CD1c-positive myeloid dendritic cell (primary cell): ENCODE data around the gene PLA2G7.
A peak's percentile ranks its signal among the peaks of the same experiment; 100 is the strongest.
"Not testable (repeated sequence)": the region's sequence is repeated elsewhere in the genome, so short reads cannot be mapped to it uniquely, and the experiment has no call there.

Source experiments
- DNase-seq: peaks from one replicate; pipeline ENCODE4 v3.0.0-alpha.2; 2016; ENCODE audit errors: extremely low spot score

Gene PLA2G7

DNA sequence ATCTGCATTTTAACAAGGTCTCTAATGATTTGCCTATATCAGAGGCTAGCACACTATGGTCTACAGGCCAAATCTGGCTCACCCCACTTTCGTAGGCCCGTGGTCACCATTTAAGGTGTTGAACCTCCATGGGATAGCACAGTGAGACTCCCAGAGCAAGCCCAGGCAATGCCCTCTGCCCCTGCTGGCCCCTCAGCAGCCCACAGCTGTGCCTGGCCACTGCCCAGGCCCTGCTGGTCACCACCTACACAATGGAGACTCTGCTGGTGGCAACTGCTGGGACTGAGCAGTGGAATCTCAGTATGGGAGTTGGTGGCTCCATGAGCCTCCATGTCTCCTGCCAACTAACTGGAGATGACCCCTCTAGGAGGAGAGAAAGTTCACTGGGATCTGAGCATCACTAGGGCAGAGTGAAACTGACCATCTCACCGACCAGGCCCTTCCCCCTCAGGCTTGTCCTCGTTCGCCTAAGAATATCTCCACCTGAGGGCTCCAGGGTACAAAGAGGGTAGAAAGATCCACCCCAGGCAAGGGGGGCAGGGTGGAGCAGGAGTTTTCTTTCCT is 13.8 kb upstream of the PLA2G7 start:
- no peak for DNase-seq

DNA sequence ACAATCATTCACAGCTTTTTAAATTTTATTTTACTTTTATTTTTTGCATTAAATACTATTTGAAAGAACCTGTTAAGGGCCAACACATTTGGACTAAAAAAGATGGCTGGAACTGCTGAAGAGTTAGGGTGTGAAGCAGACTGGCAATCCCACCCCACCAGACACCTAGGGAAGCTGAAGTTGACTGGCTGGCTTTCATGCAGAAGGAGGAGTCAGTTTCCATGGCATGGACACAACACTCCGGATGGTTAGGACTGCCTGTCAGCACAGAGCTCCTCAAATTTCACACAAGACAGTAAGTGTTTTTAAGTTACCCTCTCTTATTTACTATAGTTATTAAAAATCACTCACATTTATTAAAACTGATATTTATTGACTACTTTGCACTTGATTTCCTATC is 11.5 kb upstream of the PLA2G7 start, which contains the start of gene ANKRD66:
TSS of gene ANKRD66 (plus strand) at position 238 of the 400 bp plus-strand sequence. CDS start 5,016 bp downstream, outside the sequence.
- no peak for DNase-seq

DNA sequence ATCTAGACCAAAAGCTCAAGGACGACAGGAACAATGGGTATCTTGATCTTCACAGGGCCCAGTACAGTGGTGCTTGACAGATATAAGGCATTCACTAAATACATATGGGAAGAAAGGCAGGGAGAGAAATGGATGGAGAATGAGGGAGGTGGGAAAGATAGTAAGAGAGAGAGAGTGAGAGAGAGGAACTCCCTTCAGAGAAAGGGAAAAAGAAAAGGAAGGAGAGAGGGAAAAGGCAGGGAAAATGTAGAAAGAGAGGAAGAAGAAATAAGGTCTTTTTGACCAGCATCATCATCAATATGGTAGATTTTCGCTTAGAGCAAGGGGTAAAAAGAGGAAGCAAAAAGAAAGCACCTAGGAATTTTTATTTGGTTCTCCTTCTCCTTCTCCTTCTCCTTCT is 10.8 kb upstream of the PLA2G7 start:
- DNase-seq, result no peak

DNA sequence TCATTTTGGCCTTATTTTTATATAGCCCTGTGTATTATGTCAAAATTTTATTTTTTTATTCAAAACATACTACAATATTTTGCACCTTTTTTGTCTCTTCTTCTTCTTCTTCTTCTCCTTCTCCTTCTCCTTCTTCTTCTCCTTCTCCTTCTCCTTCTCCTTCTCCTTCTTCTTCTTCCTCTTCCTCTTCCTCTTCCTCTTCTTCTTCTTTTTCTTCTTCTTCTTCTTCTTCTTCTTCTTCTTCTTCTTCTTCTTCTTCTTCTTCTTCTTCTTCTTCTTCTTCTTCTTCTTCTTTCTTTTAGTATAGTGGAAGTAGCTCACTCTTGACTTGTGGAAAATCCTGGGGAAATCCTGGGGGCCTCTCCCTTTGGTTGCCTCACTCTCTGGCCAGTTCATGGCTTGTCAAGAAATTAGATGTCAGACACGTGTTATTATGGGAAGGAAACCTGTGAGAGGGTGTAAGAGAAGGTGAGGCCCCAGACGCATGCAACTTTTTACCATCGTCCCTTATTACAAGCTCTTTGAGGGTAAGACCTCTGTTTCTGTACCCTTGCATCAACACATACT is 9.1 kb upstream of the PLA2G7 start:
- DNase-seq, result not testable (repeated sequence)

DNA sequence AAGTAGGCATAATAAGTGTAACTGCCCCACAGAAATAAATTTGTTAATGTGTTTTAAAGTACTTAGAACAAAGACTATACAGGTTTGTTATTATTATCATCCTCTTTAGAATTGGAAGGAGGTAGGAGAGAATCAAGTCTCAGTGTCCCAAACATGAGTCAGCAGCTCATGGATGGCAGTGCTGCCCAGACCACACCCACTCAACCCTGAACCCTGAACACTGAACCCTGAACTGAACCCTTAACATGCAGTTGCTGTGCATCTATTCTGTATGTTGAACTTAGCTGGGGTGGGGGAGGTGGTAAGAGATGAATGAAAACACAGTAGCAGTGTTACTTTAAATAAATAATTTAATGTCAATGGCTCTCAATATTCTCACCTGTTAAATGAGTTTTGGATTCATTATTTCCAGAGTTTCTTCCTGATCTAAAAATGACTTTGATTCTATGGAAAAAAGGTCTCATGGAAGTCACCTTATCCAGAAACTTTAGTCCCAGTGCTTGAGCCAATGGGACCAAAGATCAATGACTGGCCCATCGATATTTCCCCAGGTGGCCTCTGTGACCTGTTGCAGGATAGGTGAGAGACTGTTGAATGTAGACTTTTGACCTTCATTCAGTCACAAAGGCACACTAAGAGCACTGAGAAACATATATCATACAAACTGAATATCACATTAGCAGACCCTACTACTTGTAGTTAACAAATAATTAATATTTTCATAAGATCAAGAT is 8.4 kb upstream of the PLA2G7 start:
- no peak for DNase-seq

DNA sequence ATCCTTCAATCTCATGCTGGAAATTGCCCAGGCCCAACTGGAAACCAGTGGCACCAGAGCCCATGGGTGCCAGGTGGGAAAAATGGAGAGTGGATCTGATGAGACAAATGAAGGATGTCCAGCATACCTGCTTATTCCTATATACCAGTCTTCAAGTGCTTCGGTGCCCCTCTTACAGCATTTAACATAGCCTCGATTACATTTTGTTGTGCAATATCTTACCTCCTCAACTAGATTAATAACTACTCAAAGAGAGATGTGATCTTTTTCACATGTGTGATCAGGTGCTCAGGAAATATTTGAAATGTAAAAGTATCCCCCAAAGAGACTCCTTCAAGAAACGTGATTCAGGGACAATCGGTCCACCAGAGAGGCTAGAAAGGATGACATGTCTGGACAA is 6.7 kb upstream of the PLA2G7 start:
- DNase-seq, result no peak

DNA sequence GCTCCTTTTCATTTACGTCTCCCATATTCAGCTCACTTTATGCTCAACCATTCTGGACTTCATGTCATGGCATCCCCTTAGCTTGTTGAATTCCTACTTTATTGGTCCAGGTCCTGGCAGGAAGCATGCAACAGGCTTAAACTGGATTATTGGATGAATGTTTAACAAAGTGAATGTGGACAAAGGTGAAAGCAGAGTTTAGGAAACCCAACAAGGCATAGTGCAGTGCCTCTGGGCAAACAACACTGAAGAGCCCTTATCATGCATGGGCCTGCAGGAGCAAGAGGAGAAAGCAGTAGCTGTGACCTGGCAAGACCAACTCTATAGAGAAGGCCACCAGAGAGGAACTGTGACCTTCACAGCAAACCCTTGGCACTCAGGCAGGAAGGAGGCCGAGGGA is 6.3 kb upstream of the PLA2G7 start:
- DNase-seq, result no peak

DNA sequence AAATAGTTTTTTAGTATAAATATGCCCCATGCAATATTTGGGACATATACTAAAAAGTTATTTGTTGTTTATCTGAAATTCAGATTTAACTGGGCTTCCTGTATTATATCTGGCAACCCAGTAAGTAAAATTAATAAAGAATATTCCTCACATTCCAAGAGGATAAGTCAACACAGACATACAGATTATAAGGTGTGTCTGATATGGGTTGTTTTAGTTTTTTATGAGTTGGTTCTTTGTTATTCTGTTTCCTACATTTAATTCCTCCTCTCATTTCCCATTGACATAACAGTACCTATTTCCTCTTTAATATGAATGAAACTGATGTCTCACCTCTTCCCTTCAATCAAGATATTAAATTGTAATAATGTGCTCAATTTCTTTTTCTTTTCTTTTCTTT is 1.7 kb upstream of the PLA2G7 start:
- DNase-seq, result no peak

DNA sequence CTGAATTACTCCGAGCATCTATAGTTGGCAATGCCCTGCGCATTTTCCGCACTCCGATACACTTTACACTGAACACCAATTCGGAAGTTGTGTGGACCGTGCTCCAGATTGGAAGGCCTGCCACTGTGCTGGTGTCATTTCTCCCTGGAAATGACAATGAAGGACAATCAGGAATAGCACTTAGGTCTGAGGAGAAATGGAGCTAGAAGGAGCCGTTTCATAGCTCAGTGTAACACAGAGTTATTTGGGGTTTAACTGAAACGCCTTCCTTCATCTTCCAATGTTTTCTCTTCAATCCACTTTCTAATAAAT is 501 bp upstream of the PLA2G7 start:
- no peak for DNase-seq

DNA sequence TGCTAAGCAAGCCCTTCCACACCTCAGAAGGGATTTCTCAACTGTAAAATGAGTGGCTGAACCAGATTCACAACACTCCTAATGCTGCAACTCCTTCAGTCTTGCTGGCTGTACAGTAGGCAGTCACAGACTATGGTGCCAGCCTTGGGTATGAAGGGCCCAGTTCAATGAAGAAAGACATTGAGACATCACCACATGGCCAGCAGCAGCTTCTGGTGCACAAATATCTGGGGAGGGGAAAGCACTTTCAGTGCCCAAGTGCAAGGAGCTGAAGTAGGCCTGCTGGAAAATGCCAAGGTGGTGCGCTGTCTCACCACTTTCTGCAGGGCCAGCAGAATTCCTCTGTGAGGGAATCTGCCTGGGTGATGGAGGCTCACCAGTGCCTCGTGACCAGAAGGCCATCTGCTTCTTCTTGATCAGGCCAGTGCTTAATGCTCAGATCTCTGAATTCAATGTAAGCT is 1.8 kb downstream of the PLA2G7 start:
- DNase-seq, result no peak

DNA sequence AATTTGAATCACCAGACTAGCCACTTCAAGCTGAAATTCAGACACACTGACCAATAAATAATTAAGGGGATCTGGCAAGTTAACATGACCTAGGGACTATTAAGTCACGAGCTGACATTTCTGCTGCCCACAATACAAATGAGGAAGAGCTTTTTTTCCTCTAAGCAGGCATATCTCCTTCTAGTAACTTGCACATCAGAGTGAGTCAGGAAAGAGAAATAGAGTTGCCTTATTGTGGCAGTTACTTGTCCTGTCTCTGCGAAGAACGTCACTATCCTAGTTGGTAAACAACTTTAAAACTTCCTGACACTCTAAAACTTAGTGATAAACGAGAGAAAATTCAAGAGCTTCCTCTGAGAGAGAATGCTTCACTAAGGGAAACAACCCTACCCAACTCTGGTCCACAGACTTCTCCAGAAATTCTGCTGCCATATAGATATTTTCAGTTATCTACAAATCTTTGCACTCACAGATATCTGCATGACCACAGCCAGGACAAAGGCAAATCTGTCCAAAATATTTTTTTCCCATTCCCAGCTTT is 4.2 kb downstream of the PLA2G7 start:
- DNase-seq, result peak; percentile 85

DNA sequence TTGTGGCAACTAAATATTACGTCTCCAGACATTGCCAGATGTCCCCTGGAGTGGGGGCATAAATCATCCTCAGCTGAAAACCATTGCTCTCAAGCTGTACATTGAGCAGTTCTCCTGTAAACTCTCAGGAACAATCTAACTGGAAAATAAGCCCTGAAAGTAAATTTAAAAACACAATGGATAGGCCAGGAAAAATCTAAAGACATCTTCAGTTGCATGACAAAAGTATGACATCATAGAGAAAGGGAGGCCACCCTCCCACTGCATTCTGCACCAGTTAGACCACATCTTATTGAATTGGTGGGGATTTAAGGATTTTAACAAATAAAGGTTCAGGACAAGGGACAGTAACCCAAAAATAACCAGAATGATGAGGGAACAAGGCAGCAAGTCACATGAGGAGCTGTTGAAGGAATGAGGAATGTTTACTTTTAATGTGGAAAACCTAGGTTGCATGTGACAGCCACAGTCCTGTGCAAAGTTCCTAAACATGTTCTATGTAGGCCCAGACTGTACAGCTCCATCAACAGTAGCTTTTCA is 5.3 kb downstream of the PLA2G7 start:
- no peak for DNase-seq

DNA sequence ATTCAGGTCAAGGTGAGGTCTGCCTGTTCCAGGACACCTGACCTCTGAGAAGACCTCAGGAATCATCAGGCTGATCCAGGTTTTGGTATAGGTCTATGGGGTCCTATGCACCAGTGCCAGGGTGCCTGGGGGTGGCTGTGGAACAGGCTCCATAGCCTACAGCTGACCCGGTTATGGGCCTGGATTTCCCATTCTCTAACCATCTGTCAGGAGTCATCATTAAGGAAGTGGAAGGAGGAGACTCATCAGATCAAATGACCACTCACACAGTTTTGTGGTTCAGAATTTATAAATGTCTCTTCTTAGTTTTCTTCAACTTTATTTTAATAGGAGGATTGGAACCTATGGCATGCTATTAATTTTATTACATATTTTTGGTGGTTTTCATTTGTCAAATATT is 14.8 kb downstream of the PLA2G7 start:
- DNase-seq, result no peak

DNA sequence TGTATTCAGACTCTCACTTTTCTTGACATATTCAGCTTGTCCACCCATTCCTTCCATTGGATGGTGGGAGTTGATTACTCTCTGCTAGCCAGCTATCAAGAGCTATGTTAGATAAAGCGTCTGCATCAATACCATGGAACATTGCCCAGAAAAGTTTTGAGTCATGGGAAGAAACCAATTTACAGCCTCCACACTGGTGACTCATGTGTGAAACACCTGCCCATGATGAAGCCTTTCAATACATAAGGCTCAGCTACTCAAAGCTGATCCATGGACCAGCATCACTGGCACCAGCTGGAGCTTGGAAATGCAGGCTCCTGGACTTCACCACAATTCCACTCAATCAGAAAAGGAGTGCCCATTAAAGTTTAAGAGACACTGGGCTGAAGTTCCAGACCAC is 16.1 kb downstream of the PLA2G7 start:
- no peak for DNase-seq

DNA sequence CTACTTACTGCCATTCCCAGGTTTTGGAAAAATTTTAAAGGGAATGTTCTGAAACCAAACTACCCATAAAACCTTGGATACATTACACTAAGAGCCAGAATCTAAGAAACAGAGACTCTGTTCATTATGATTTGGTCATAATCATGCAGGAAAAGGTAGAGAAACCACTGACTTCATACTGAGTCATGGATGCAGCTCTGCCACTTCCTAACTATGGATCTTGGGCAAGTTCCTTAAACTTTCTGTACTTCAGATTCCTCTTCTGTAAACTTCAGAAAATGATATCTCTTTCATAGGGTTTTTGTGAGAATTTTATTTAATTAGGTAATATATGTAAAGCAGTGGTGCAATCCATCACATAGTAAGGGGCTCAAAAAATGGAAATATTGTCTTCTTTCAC is 20.0 kb downstream of the PLA2G7 start:
- DNase-seq, result peak; percentile 74

DNA sequence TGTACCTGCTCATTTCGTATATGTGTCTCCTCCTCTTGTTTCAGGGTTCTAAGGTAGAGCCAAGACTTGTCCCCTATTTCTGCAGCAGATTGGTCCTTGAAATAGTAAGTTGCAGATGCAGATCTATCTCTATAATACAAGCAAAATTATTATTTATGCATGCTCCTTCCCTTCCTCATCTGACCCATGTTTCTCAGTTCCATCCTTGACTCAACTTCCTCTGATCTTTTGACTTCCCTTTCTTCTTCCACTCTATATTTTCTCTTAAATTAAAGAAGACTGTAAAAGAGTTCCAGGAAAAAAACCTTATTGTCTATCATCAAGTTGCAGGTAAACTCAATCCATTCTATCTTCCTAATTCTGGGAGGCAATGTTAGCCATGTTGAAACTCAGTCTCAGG is 23.7 kb downstream of the PLA2G7 start:
- DNase-seq, result peak; percentile 30

DNA sequence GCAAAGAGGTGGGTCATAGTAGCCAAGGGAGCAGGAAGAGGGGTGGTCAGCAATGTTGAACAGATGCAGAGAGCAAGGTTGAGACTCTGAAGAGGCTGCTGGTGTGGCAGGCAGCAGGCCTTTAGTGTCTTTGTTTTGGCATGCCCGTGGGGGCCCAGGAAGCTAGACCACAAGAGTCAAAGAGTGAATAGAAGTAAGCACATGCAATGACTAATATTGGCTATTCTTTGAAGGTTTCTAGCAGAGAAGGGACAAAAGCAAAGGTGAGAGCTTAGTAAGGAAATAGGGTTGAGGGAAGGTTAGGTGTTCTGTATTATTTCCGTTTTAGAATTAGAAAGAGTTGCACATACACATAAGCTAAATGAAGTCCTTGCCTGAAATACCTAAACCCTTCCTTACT is 28.7 kb downstream of the PLA2G7 start:
- DNase-seq, result no peak

DNA sequence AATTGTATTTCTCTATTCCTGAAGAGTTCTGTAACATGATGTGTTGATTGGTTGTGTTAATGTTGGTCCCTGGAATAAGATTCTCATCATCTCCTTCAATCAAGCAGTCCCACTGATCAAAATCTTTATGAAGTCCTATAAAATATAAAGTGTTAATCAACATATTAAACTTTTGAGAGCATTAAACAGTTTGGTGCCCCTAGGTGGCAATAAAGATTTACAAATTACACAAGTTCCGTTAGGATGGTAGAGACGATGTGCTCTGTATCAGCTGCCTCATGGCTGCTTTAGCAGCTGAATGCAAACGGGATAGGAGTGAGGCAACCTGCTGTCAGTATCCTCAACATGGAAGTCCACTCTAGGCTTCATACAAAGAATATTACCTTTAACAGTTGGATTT is 30.6 kb downstream of the PLA2G7 start:
- peak; percentile 54 for DNase-seq

DNA sequence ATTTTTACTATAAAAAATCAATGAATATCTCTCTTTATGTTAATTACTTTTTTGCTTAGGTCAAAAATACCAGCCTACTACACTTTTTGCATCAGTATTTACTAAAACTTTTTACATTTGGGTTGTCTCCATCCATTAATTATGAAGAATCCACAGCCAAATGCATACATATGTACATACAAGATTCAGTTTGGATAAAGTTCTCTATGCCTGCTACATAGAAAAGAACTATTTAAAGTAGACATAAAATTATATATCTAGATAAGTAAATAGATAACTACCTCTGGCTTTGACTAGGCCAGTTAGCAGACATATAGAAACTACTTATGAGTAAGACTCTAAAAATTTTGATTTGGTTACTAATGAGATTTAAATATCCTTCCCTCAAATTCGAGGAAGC is 35.2 kb downstream of the PLA2G7 start:
- no peak for DNase-seq

DNA sequence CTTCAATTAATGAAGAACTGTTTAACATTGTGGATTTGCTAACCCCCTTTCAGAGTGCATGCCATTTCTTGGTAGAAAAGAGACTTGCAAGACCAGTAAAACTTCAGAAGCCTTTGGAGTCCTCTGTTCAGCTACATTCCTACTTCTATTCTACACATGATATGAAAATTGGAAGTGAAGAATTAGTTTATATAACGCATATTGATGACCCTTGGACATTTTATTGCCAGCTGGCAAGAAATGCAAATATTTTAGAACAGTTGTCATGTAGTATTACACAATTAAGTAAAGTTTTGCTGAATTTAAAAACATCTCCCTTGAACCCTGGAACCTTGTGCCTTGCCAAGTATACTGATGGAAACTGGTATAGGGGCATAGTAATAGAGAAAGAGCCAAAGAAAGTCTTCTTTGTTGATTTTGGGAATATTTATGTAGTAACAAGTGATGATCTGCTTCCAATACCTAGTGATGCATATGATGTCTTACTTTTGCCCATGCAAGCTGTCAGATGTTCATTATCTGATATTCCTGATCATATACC is 44.2 kb downstream of the PLA2G7 start:
- no peak for DNase-seq

DNA sequence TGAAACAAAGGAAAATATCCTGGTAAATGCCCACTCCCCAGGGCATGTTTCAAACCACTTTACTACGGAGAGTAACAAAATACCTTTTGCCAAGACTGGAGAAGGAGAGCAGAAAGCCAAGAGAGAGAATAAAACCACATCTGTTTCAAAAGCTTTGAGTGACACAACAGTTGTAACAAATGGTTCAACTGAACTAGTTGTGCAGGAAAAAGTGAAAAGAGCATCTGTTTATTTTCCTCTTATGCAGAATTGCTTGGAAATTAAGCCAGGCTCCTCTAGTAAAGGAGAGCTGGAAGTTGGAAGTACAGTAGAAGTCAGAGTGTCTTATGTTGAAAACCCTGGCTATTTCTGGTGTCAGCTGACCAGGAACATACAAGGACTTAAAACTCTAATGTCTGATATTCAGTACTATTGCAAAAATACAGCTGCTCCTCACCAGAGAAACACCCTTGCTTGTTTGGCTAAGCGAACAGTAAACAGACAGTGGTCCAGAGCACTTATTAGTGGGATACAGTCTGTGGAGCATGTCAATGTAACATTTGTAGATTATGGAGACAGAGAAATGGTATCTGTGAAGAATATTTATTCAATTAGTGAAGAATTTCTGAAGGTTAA is 44.9 kb downstream of the PLA2G7 start:
- DNase-seq, result no peak

DNA sequence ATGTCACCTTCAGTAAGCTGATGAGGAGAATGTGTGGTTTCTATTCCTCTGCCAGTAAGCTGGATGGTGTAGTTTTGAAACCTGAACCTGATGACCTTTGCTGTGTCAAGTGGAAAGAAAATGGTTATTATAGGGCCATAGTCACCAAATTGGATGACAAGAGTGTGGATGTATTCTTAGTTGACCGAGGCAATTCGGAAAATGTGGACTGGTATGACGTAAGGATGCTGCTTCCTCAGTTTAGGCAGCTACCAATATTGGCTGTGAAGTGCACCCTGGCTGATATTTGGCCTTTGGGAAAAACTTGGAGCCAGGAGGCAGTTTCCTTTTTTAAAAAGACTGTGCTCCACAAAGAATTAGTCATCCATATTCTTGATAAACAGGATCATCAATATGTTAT is 45.5 kb downstream of the PLA2G7 start:
- DNase-seq, result no peak
